H1 (cell line): ENCODE results near the gene SUCLG2. TPM values are rescaled to one million over a fixed set of nuclear protein-coding genes. Genes with fewer than 3 reads are reported as not detected.

ENCODE experiments used
- CTCF ChIA-PET: fragments of 300-600 bp; sonication (Branson Sonifier 250); formaldehyde crosslinking; loops from one replicate; lab custom pipeline; 2021; ENCODE audit not compliant: partially characterized antibody; lab: Charles Lee
- POLR2A ChIA-PET: fragments of 300-600 bp; sonication (Branson Sonifier 250); formaldehyde crosslinking; loops from one replicate; lab custom pipeline; 2021; ENCODE audit warnings: inconsistent platforms; ENCODE audit not compliant: partially characterized antibody; lab: Charles Lee
- DNase-seq, 2 experiments: peaks; one replicate each; pipeline versions ENCODE4 v3.0.0 to v3.0.0-alpha.2; 2010 to 2022; ENCODE audit warnings: low spot score in 2 of 2, low read depth in 1 of 2, mixed read lengths in 1 of 2
- FAIRE-seq: peaks from 2 replicates; lab custom pipeline; 2011; peaks lifted over from hg19 to GRCh38; lab: Jason Lieb, UNC
- H2AFZ ChIP-seq: 2 replicates; pipeline ENCODE4 v1.8.1; 2012; ENCODE audit warnings: low read length, inconsistent platforms
- H2AK5ac ChIP-seq: 2 replicates; pipeline ENCODE4 v1.6.1; 2013; ENCODE audit warnings: low read depth, low read length
- H2BK120ac ChIP-seq: replicated peaks from 2 replicates; pipeline ENCODE3; 2013; ENCODE audit warnings: low read depth, low read length, inconsistent platforms
- H2BK12ac ChIP-seq: 2 replicates; pipeline ENCODE4 v1.6.1; 2013; ENCODE audit warnings: low read depth, low read length
- H2BK15ac ChIP-seq: 2 replicates; pipeline ENCODE4 v1.6.1; 2013; ENCODE audit warnings: low read length
- H2BK20ac ChIP-seq: 2 replicates; pipeline ENCODE4 v1.6.1; 2013; ENCODE audit warnings: low read length
- H2BK5ac ChIP-seq: 2 replicates; pipeline ENCODE4 v1.6.1; 2013; ENCODE audit warnings: low read depth, low read length
- H3K14ac ChIP-seq: 2 replicates; pipeline ENCODE4 v1.6.1; 2013; ENCODE audit warnings: inconsistent platforms; ENCODE audit not compliant: insufficient read length
- H3K18ac ChIP-seq: 2 replicates; pipeline ENCODE4 v1.6.1; 2013; ENCODE audit warnings: low read length; ENCODE audit errors: extremely low read depth
- H3K23ac ChIP-seq: 2 replicates; pipeline ENCODE4 v1.6.1; 2013; ENCODE audit warnings: inconsistent platforms; ENCODE audit not compliant: insufficient read length
- H3K23me2 ChIP-seq: 2 replicates; pipeline ENCODE4 v1.6.1; 2013; ENCODE audit warnings: low read depth, low read length
- H3K27ac ChIP-seq: 2 replicates; pipeline ENCODE4 v1.6.1; 2011; ENCODE audit warnings: low read depth, low read length, inconsistent platforms
- H3K27me3 ChIP-seq, 4 experiments: replicated peaks in 1 of 4; 1 replicate in 1 of 4; 2 replicates in 3 of 4; pipeline versions ENCODE4 v1.6.1 to v1.8.1; 2011 to 2013; ENCODE audit warnings: low read length in 3 of 4, mild to moderate bottlenecking in 3 of 4, inconsistent platforms in 2 of 4, mixed read lengths in 2 of 4, moderate library complexity in 1 of 4; ENCODE audit not compliant: control insufficient read depth in 3 of 4, insufficient read depth in 3 of 4; ENCODE audit errors: extremely low read depth in 1 of 4
- H3K36me3 ChIP-seq, 4 experiments: 2 replicates each; pipeline versions ENCODE4 v1.6.1 to v1.8.1; 2011 to 2013; ENCODE audit warnings: mild to moderate bottlenecking in 4 of 4, low read length in 3 of 4, moderate library complexity in 2 of 4, control low read depth in 1 of 4, inconsistent platforms in 1 of 4; ENCODE audit not compliant: insufficient read depth in 4 of 4, control insufficient read depth in 2 of 4
- H3K4ac ChIP-seq: replicated peaks from 2 replicates; pipeline ENCODE3; 2013; ENCODE audit warnings: low read length, low read depth, mixed read lengths, inconsistent platforms; ENCODE audit not compliant: insufficient read length
- H3K4me1 ChIP-seq, 4 experiments: replicated peaks in 1 of 4; 1 replicate in 1 of 4; 2 replicates in 3 of 4; pipeline versions ENCODE4 v1.6.1 to v1.8.1; 2011 to 2013; ENCODE audit warnings: low read length in 3 of 4, inconsistent platforms in 2 of 4, mixed read lengths in 1 of 4; ENCODE audit not compliant: insufficient read depth in 4 of 4, control insufficient read depth in 3 of 4
- H3K4me2 ChIP-seq, 2 experiments: 2 replicates each; pipeline versions ENCODE4 v1.6.1 to v1.8.1; 2011 to 2013; ENCODE audit warnings: low read depth in 2 of 2, low read length in 2 of 2, control low read depth in 1 of 2, inconsistent platforms in 1 of 2, mild to moderate bottlenecking in 1 of 2; ENCODE audit not compliant: insufficient read depth in 1 of 2
- H3K4me3 ChIP-seq, 4 experiments: fragments of 200-600, 300-600 bp in 1 of 4; sonication (generic), shearing (Covaris generic), sonication (Bioruptor Twin) in 1 of 4; 2 replicates each; pipeline versions ENCODE4 v1.5.1 to v1.8.1; 2011 to 2016; ENCODE audit warnings: low read length in 4 of 4, low read depth in 3 of 4, control low read depth in 2 of 4, inconsistent platforms in 2 of 4, mild to moderate bottlenecking in 2 of 4, mixed read lengths in 1 of 4, moderate library complexity in 1 of 4; ENCODE audit not compliant: insufficient read depth in 2 of 4; ENCODE audit errors: extremely low read depth in 1 of 4
- H3K56ac ChIP-seq: replicated peaks from 2 replicates; pipeline ENCODE3; 2013; ENCODE audit warnings: low read depth, mild to moderate bottlenecking, mixed read lengths, low read length, inconsistent platforms; ENCODE audit not compliant: insufficient read length
- H3K79me1 ChIP-seq: 2 replicates; pipeline ENCODE4 v1.6.1; 2013; ENCODE audit warnings: low read depth, low read length, control low read depth
- H3K79me2 ChIP-seq, 2 experiments: 2 replicates each; pipeline versions ENCODE4 v1.6.1 to v1.8.1; 2012 to 2013; ENCODE audit warnings: low read length in 2 of 2, mild to moderate bottlenecking in 2 of 2, inconsistent platforms in 1 of 2; ENCODE audit not compliant: insufficient read depth in 2 of 2, control insufficient read depth in 1 of 2
- H3K9ac ChIP-seq, 4 experiments: replicated peaks in 1 of 4; 1 replicate in 1 of 4; 2 replicates in 3 of 4; pipeline versions ENCODE4 v1.6.1 to v1.8.1; 2011 to 2013; ENCODE audit warnings: low read depth in 3 of 4, low read length in 3 of 4, control low read depth in 2 of 4, mild to moderate bottlenecking in 2 of 4, moderate library complexity in 2 of 4, inconsistent platforms in 1 of 4; ENCODE audit errors: extremely low read depth in 1 of 4
- H3K9me3 ChIP-seq, 2 experiments: 2 replicates each; pipeline versions ENCODE4 v1.6.1 to v1.8.1; 2012 to 2013; ENCODE audit warnings: mild to moderate bottlenecking in 2 of 2, moderate library complexity in 2 of 2, control low read depth in 1 of 2, inconsistent platforms in 1 of 2, low read depth in 1 of 2, low read length in 1 of 2, mixed read lengths in 1 of 2; ENCODE audit not compliant: insufficient read depth in 2 of 2
- H4K20me1 ChIP-seq, 2 experiments: replicated peaks in 1 of 2; 2 replicates each; pipeline versions ENCODE3 to v1.8.1; 2011 to 2013; ENCODE audit warnings: inconsistent platforms in 2 of 2, low read length in 2 of 2, mild to moderate bottlenecking in 1 of 2; ENCODE audit not compliant: insufficient read depth in 2 of 2, control insufficient read depth in 1 of 2
- H4K5ac ChIP-seq: 2 replicates; pipeline ENCODE4 v1.6.1; 2013; ENCODE audit warnings: low read length, low read depth, mixed read lengths, inconsistent platforms; ENCODE audit not compliant: insufficient read length
- H4K8ac ChIP-seq: 2 replicates; pipeline ENCODE4 v1.8.0; 2013; ENCODE audit warnings: mild to moderate bottlenecking, moderate library complexity, low read length, inconsistent platforms; ENCODE audit not compliant: insufficient read depth; ENCODE audit errors: extremely low read depth
- H4K91ac ChIP-seq: replicated peaks from 2 replicates; pipeline ENCODE3; 2013; ENCODE audit warnings: low read length, mixed read lengths, inconsistent platforms; ENCODE audit not compliant: insufficient read length
- BRCA1 ChIP-seq: IDR thresholded peaks from 2 replicates; pipeline ENCODE4 v1.6.1; 2012; ENCODE audit warnings: low read depth, low read length, improper control_type of control experiment
- CEBPB ChIP-seq: IDR thresholded peaks from 2 replicates; pipeline ENCODE4 v1.6.1; 2012; ENCODE audit warnings: low read depth, low read length
- KDM1A ChIP-seq: fragments of 200-600, 300-600 bp; sonication (generic); IDR thresholded peaks from 2 replicates; pipeline ENCODE4 v1.7.1; 2016; ENCODE audit warnings: mild to moderate bottlenecking, low read length, borderline replicate concordance
- TAF1 ChIP-seq: IDR thresholded peaks from 2 replicates; pipeline ENCODE4 v1.6.1; 2011; ENCODE audit warnings: mild to moderate bottlenecking, low read depth, low read length
- WGBS, 2 experiments: shearing (Covaris generic) in 1 of 2; methylation state at CpG; one replicate each; pipeline versions ENCODE4 v1.1.6 to v1.1.7; 2013 to 2015; ENCODE audit warnings: low lambda C conversion rate in 2 of 2, mixed read lengths in 2 of 2, inconsistent platforms in 1 of 2, low coverage in 1 of 2, missing lambda C conversion rate in 1 of 2; ENCODE audit not compliant: insufficient replicate concordance in 2 of 2, insufficient coverage in 1 of 2, insufficient read length in 1 of 2; ENCODE audit errors: extremely low coverage in 1 of 2, missing lambda C conversion rate in 1 of 2; 5-methylcytosine and 5-hydroxymethylcytosine counted together
- polyA plus RNA-seq, 7 experiments: library from polyadenylated mRNA; depleted of rRNA in 3 of 7; stranded (reverse) in 5 of 7; unstranded in 2 of 7; fragments of >200 nt in 5 of 7; fragments of 200-250 nt in 2 of 7; gene quantifications; 1 replicate in 5 of 7; 2 replicates in 1 of 7; 4 replicates in 1 of 7; pipeline versions ENCODE4 v1.2.1 to v1.2.3, GENCODE V29; 2011 to 2013; ENCODE audit warnings: missing spikeins in 2 of 7, mixed read lengths in 2 of 7
- total RNA-seq: library from RNA; stranded (reverse); fragmentation: NEBNext Ultra II Directional; extraction: Animal tissue kit (Norgen Biotek cat#: 25700); gene quantifications from 2 replicates; pipeline ENCODE4 v1.2.1, GENCODE V29; 2021

Gene SUCLG2
- total and polyA plus RNA-seq, 2 of the 8 experiments (the other 6 are each of a cell fraction or from before 2014, with no cell fraction given): 12.9 to 46.2 TPM

- Histone ChIP-seq H4K8ac (no peak overlapping the region), H3K36me3 (no peaks in the 10 kb centered on the region), H3K27ac (no peak overlapping the region), H3K4ac (no peak overlapping the region), H2AK5ac (no peak overlapping the region), H2BK5ac (no peak overlapping the region), H2BK20ac (no peak overlapping the region), H3K4me3 (no peak overlapping the region), H3K9ac (no peak overlapping the region), H3K14ac (no peak overlapping the region), H2BK120ac (no peak overlapping the region), H2BK12ac (no peak overlapping the region), H4K91ac (no peak overlapping the region), H4K5ac (no peak overlapping the region), H3K4me2 (no peak overlapping the region), H3K79me2 (no peaks in the 10 kb centered on the region), H2BK15ac (no peak overlapping the region), H2AFZ (no peak overlapping the region), H3K23ac (no peak overlapping the region), H3K9me3 (no peaks in the 10 kb centered on the region), H3K18ac (no peak overlapping the region), H3K56ac (no peak overlapping the region), H3K23me2 (no peaks in the 10 kb centered on the region), H3K27me3 (no peaks in the 10 kb centered on the region), H3K4me1 (peaks cover 0 to 8% (median 4%) of the 10 kb centered on the region in 4 experiments; a peak in 2 of 7 replicates), H3K79me1 (no peaks in the 10 kb centered on the region; the same call in 1 of the 2 replicates), H4K20me1 (no peaks in the 10 kb centered on the region)
- FAIRE-seq (no peak), DNase-seq (no peak)
- WGBS, 2 experiments: 75% methylated on average over 5 of the region's 5 CpGs; no CpG with 5 or more reads in 1 of the 2 experiments
- ChIA-PET CTCF (interaction anchor here (1.2 to 9.0 kb wide), 2 partner anchors 403 to 433 kb away, joined by 3 to 66 read pairs; no protein-coding TSS in a partner anchor), POLR2A (no interaction called here)
- TF ChIP-seq CEBPB (no peak), BRCA1 (no peak), KDM1A (no peak), TAF1 (no peak)
Observed at GRCh38 chr3:67386451-67386850, 268.0 kb downstream of the SUCLG2 start.
